Measurements from ENCODE around the gene PLPP6.
"Not testable (repeated sequence)": the region's sequence is repeated elsewhere in the genome, so short reads cannot be mapped to it uniquely, and the experiment has no call there.

Gene PLPP6

DNA sequence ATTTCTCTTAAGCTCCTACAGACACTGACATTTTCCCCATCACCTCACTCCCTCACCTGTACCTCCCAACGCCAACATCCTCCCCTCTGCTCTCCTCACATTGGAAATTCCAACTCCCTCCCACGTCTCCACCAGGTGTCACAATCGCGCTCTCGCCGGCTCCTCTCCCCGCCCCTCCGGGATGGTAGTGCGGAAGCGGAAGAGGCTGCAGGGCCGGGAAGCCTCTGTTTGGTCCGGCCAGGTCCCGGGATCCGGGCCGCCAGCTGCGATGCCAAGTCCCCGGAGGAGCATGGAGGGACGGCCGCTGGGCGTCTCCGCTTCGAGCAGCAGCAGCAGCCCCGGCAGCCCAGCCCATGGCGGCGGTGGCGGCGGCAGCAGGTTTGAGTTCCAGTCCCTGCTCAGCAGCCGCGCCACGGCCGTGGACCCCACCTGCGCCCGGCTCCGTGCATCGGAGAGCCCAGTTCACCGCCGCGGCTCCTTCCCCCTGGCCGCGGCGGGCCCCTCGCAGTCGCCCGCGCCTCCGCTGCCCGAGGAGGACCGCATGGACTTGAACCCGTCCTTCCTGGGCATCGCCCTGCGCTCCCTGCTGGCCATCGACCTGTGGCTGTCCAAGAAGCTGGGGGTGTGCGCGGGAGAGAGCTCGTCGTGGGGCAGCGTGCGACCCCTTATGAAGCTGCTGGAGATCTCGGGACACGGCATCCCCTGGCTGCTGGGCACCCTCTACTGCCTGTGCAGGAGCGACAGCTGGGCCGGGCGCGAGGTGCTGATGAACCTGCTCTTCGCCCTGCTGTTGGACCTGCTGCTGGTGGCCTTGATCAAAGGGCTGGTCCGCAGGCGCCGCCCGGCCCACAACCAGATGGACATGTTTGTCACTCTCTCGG lies at the start of gene PLPP6:
Gene PLPP6, plus strand, starts transcription at position 187 of the 881 bp plus-strand sequence. Its CDS starts 82 bp downstream, at position 269.
- peak; percentile 68 for DNase-seq

DNA sequence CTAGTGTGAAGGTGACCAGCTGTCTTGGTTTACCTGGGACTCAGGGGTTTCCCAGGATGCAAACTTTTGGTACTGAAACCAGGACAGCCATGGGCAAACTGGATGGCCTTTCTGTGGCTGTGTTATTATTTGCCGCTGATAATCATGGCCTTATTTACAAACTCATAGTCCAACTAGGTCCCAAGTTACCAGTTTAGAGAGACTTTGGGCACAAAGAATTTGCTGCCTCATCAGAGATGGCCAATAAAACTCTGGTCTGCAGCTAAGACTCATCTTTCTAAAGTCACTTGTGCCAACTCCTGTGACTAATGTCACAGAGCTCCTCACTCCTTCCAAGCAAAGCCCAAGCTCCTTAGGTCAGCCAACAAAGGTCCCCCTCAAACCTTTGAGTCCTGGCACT lies 47.5 kb upstream of the PLPP6 start:
- no peak for DNase-seq

DNA sequence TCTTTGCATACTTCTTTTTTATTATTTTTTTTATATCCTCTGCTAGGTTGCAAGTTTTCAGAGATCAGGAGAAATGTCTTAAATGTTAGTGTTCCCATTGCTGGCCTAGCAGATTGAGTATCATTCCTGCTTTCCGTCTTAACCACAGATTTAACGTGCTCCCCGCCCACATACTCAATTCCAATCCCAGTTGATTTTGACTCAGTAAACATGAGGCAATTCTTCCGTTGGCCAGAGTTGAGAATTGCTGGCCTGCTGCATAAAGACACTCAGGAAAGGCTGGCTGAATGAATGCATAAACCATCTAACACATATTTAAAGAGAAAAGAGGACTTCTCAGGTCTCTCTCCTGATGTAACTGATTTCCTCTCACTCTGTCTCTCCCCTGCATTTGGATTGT lies 46.8 kb upstream of the PLPP6 start:
- no peak for DNase-seq

GRCh38 chr9:4615778-4616177 lies 46.3 kb upstream of the PLPP6 start:
- no peak for DNase-seq

- no peak for DNase-seq
These were observed 44.3 kb upstream of the PLPP6 start for GRCh38 chr9:4617752-4618151.

- DNase-seq, result no peak
These were observed 43.4 kb upstream of the PLPP6 start for GRCh38 chr9:4618700-4619099.

DNA sequence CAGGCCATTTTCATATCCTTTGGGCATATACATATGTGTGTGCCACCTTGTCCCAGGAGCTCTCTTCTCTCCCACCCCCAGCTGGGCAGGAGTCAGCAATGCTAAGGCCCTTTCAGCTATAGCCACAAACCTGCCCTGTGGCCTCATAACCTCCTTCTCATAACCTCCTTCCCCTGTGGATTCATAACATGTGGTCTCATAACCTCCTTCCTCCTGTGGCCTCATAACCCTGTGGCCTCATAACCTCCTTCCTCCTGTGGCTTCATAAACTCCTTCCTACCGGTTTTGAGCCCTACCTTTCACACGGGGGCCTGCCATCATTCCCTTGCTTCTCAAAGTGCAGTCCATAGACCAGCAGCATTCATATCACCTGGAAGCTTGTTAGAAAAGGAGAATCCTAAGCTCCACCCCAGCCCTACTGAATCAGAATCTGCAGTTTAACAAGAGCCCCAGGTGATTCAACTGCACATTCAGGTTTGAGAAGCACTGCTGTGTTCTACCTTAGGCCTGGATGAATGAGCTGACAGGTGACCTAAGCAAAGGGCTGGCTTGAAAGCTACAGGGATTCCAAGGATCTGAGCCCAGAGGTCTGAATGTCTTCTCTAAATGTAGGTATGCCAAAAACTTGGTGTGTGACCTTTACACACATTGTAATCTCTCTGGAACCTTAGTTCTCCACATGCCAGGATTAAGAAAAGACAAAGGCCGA lies 41.9 kb upstream of the PLPP6 start:
- no peak for DNase-seq

DNA sequence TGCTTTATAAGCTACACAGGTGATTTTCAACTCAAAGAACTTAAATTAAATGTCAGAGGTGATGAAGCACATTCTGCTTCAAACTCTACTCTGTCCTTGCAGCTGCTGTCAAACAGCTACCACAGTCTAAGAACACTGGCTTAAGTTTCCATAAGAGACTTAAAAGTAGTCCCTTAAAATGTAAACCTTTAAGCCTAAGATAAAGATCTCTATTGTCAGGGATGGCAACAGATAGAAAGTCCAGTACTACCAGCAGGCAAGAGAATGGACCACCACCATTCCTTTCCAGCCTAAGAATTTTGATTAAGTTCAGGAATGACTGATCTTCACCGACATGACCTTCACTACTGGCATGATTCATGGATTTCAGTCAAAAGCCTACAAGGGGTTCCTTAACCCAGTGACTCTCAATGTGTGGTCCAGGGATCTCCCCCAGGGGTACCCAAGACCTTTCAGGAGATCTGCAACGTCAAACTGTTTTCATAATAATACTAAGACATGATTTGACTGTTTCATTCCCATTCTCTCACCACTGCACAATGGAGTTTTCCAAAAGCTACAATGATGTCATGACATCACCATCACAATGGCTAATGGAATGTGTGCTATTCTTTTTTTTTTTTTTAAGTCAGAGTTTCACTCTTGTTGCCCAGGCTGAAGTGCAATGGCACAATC lies 41.1 kb upstream of the PLPP6 start:
- no peak for DNase-seq

DNA sequence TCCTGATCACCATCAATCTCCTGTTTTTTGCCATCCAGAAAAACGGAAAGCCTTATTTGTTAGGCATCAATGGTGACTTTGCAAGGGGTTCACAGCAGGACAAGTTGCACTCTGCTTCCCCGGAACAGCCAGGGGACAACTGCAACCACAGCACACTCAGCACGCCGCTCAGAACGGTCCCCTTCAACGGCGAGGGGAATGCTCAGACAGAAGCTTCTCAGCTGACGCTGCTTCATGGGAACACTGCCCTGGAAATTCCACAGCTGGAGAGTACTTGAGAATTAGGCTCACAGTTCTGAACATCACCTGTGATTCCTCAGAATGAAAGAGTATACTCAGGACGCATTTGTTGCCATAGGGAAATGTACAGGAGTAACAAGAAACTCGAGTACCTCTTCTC lies 40.1 kb upstream of the PLPP6 start:
- DNase-seq, result no peak

DNA sequence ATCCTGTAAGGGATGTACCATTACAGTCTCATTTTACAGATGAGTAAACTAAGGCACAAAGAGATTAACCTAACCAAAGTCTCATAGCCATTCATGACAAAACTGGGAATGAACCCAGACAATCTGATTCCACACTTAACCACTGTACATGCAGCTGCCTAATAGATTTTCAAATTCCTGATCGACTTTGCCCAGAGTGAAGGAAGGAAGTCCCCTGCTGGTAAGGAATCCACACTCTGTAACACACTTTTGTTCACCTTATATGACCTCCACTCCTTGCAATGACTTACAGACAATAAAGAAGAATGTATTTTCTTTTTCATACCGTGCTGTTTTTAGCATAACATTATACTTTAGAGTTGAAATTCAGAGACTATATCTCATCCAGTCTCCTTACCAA lies 31.3 kb upstream of the PLPP6 start:
- no peak for DNase-seq

DNA sequence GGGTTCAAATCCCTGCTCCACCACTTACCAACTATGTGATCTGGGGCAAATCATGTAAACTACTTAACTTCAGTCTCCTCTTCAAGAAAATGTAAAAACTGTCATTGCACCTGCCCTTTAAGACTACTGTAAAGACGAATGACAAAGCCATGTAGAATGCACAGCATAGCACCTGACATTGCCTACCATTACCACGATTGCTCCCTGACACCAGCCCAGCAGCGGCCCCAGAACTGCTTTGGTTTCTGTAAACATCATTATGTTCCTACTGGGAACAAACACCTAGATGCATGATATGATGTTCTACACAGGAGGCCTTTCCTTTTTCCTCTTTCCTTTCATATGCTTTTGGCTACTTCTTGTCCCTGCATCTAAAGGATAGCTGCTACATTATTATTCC lies 23.1 kb upstream of the PLPP6 start:
- no peak for DNase-seq

- DNase-seq, result no peak
These were observed 22.7 kb upstream of the PLPP6 start for GRCh38 chr9:4639420-4639819.

DNA sequence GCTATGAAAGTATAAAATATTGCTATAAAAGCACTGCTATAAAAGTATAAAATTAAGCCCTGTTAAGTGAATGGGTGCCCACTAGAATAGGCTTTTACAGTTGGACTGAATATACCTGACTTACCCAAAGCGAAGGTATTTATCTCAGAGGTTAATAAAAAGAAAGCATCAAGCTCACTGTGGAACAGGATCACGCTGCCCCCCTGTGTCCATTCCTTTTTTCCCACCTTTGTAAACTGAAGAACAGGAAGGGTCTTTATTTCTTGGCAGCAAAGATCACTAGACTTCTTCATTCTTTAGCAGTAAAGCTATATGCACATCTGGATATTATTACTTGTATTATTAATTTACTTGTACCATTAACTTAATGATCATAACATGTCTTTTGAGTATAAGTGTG lies 22.1 kb upstream of the PLPP6 start:
- peak; percentile 13 for DNase-seq

DNA sequence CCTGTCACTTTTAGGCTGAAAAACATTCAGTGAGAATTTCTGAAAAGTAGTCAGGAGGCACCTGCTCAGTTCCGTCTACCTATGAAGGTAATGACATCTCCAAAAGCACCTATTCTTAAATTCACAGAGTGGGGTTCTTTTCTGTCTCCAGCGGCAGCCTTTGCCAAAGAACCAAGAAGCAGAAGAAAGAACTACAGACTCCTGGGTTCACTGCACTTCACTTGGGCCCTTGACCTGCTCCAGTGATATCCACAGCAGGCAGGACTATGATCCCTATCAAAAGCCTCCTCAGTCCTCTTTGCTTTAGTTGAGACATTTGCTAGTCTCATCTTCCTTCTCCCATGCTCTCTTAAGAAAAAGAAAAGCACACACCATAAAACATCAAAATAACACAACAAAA lies 19.7 kb upstream of the PLPP6 start:
- DNase-seq, result no peak

GRCh38 chr9:4654084-4654483 lies 8.0 kb upstream of the PLPP6 start:
- no peak for DNase-seq

DNA sequence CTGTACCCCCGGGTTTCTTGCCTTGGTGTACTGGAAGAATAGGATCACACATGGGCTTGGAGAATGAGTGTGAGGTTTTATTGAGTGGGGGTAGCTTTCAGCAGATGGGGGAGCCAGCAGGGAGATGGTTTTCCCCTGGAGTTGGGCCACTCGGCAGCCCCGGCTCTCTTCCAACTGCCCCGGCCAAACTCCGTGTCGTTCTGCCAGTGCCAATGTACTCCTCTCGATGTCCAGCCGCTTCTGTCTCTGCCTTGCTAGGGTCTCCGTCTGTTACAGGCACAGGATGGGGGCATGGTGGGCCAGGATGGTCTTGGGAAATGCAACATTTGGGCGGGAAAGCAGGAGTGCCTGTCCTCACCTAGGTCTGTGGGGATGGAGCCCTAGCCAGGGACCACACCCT lies 7.6 kb upstream of the PLPP6 start:
- no peak for DNase-seq

DNA sequence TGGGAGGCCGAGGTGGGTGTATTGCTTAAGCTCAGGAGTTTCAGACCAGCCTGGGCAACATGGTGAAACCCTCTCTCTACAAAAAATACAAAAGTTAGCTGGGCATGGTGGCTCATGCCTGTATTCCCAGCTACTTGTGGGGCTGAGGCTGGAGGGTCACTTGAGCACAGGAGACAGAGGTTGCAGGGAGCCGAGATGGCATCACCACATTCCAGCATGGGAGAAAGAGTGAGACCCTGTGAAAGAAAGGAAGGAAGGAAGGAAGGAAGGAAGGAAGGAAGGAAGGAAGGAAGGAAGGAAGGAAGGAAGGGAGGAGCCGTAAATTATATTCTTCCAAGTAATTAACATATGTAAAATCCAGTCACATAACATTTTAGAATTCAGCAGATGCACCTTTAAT lies 5.9 kb upstream of the PLPP6 start:
- not testable (repeated sequence) for DNase-seq

- no peak for DNase-seq
These were observed 5.5 kb upstream of the PLPP6 start for GRCh38 chr9:4656621-4657020.

DNA sequence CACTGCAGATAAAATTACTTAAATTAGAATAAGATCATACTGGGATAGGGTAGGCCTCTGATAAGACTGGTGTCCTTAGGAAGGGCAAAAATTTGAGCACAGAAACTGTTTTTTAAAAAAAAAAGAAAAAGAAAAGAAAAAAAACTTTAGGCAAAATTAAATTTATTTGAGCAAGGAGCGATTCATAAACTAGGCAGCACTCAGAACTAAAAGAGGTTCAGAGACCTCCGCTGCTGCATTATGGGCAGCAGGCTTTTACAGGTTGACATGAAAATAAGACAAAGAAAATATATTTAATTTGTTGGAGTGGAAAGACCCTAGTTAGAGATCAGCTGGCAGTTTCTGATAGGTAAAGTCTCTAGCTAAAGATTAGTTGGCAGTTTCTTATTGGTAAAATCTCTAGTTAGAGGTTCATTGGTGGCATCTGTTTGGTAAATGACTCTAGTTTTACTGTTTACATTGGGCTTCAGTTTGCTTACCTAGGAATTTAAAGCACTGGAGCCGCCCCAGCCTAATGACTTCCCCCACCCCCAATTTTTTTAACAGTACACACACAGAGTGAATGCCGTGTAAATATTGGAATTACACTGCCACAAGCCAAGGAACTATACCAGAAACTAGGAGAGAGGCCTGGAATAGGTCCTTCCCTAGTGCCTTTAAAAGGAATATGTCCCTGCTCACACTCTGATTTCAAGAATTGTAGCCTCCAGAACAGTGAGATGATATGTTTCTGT lies 4.5 kb upstream of the PLPP6 start:
- DNase-seq, result no peak

GRCh38 chr9:4660665-4661064 lies 1.4 kb upstream of the PLPP6 start:
- DNase-seq, result not testable (repeated sequence)

DNA sequence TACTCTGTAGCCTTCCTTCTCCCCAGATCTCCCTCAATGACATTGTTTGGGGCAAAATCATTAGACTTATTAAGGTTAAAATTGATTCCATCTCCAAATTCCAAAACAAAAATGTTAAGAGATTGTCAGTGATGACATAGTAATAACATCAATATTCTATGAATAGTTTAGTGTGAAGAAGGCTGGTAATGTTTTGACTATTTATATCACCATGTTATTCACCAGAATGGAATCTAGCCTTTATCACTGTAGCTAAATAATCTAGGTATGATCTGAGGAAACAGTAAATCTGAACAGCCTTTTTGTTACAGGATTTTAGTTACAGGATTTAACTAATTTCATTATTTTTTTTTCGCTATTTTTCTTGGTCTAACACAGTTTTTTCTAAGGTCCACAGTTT lies 929 bp upstream of the PLPP6 start:
- no peak for DNase-seq

GRCh38 chr9:4661611-4662010 lies 483 bp upstream of the PLPP6 start:
- DNase-seq, result no peak
